Activated T-cell treated with anti-CD3 and anti-CD28 coated beads, Interleukin-2, amount 50 U/mL, for 24 hours (primary cell): ENCODE results near the gene ULK2.
A peak's percentile ranks its signal among the peaks of the same experiment; 100 is the strongest.
"Not testable (repeated sequence)": the region's sequence is repeated elsewhere in the genome, so short reads cannot be mapped to it uniquely, and the experiment has no call there.

Source experiments
- DNase-seq: peaks from one replicate; pipeline ENCODE4 v3.0.0-alpha.2; 2020
- H3K27ac Mint-ChIP-seq: 2 replicates; pipeline ENCODE4 v1.8.0; 2020; ENCODE audit warnings: mild to moderate bottlenecking, mixed read lengths
- H3K27me3 Mint-ChIP-seq: 2 replicates; pipeline ENCODE4 v1.8.0; 2020; ENCODE audit warnings: mixed read lengths
- H3K36me3 Mint-ChIP-seq: 2 replicates; pipeline ENCODE4 v1.8.0; 2020; ENCODE audit warnings: low read depth, mixed read lengths
- H3K4me1 Mint-ChIP-seq: 2 replicates; pipeline ENCODE4 v1.8.0; 2020; ENCODE audit warnings: low read depth, mixed read lengths
- H3K4me3 Mint-ChIP-seq: 2 replicates; pipeline ENCODE4 v1.8.0; 2020; ENCODE audit warnings: mild to moderate bottlenecking, moderate library complexity, mixed read lengths
- H3K9me3 Mint-ChIP-seq: 2 replicates; pipeline ENCODE4 v1.8.0; 2020; ENCODE audit warnings: mixed read lengths

The ULK2 gene

GRCh38 chr17:19766421-19767270 is 101.1 kb downstream of the ULK2 start:
- H3K4me1 Mint-ChIP-seq: peaks cover 45% of the 10 kb centered on the region
- H3K27me3 Mint-ChIP-seq: no peaks in the 10 kb centered on the region
- H3K9me3 Mint-ChIP-seq: no peaks in the 10 kb centered on the region
- no peak overlapping the region for H3K27ac Mint-ChIP-seq
- DNase-seq: peak; percentile 88
- H3K4me3 Mint-ChIP-seq: no peak overlapping the region
- H3K36me3 Mint-ChIP-seq: no peaks in the 10 kb centered on the region

- H3K4me1 Mint-ChIP-seq: peaks cover 39% of the 10 kb centered on the region
Observed at GRCh38 chr17:19766016-19766415, 101.7 kb downstream of the ULK2 start.

GRCh38 chr17:19763991-19764390 is 103.7 kb downstream of the ULK2 start:
- H3K4me1 Mint-ChIP-seq: peaks cover 23% of the 10 kb centered on the region
- H3K4me3 Mint-ChIP-seq, H3K9me3 Mint-ChIP-seq, H3K27ac Mint-ChIP-seq, DNase-seq, H3K27me3 Mint-ChIP-seq, H3K36me3 Mint-ChIP-seq: not testable (repeated sequence)

More at GRCh38 chr17:19766016-19766415, 101.7 kb downstream of the ULK2 start:
- Mint-ChIP-seq H3K4me3 (no peak overlapping the region), H3K27ac (no peak overlapping the region), H3K9me3 (no peaks in the 10 kb centered on the region), H3K36me3 (no peaks in the 10 kb centered on the region), H3K27me3 (no peaks in the 10 kb centered on the region)
- no peak for DNase-seq

- no peaks in the 10 kb centered on the region for H3K9me3 Mint-ChIP-seq
- peaks cover 3% of the 10 kb centered on the region for H3K27me3 Mint-ChIP-seq
- no peak overlapping the region for H3K27ac Mint-ChIP-seq
- DNase-seq: no peak
- H3K4me1 Mint-ChIP-seq: peaks cover 20% of the 10 kb centered on the region
- H3K36me3 Mint-ChIP-seq: no peaks in the 10 kb centered on the region
- H3K4me3 Mint-ChIP-seq: no peak overlapping the region
Observed at GRCh38 chr17:19763416-19763815, 104.3 kb downstream of the ULK2 start.

- H3K4me1 Mint-ChIP-seq: peaks cover 12% of the 10 kb centered on the region
- peaks cover 3% of the 10 kb centered on the region for H3K27me3 Mint-ChIP-seq
- no peak overlapping the region for H3K27ac Mint-ChIP-seq
- no peak overlapping the region for H3K4me3 Mint-ChIP-seq
- no peaks in the 10 kb centered on the region for H3K36me3 Mint-ChIP-seq
- no peaks in the 10 kb centered on the region for H3K9me3 Mint-ChIP-seq
- peak; percentile 82 for DNase-seq
Observed at GRCh38 chr17:19762515-19762961, 105.2 kb downstream of the ULK2 start.

- Mint-ChIP-seq H3K27ac (no peak overlapping the region), H3K4me1 (peaks cover 5% of the 10 kb centered on the region)
- no peak for DNase-seq
Observed at GRCh38 chr17:19760746-19761145, 107.0 kb downstream of the ULK2 start.

GRCh38 chr17:19759568-19760549 is 107.9 kb downstream of the ULK2 start:
- Mint-ChIP-seq H3K4me3 (no peak overlapping the region), H3K9me3 (no peaks in the 10 kb centered on the region), H3K27ac (no peak overlapping the region), H3K27me3 (peaks cover 7% of the 10 kb centered on the region), H3K4me1 (peaks cover 8% of the 10 kb centered on the region), H3K36me3 (no peaks in the 10 kb centered on the region)
- DNase-seq: peak; percentile 20

More at GRCh38 chr17:19760746-19761145, 107.0 kb downstream of the ULK2 start:
- H3K9me3 Mint-ChIP-seq: no peaks in the 10 kb centered on the region
- no peaks in the 10 kb centered on the region for H3K36me3 Mint-ChIP-seq
- peaks cover 3% of the 10 kb centered on the region for H3K27me3 Mint-ChIP-seq
- H3K4me3 Mint-ChIP-seq: no peak overlapping the region

GRCh38 chr17:19757536-19758180 is 110.1 kb downstream of the ULK2 start:
- Mint-ChIP-seq H3K27me3 (peaks cover 20% of the 10 kb centered on the region), H3K36me3 (no peaks in the 10 kb centered on the region), H3K27ac (no peak overlapping the region), H3K4me1 (peaks cover 9% of the 10 kb centered on the region), H3K4me3 (no peak overlapping the region), H3K9me3 (no peaks in the 10 kb centered on the region)
- no peak for DNase-seq

GRCh38 chr17:19756546-19756945 is 111.2 kb downstream of the ULK2 start:
- no peaks in the 10 kb centered on the region for H3K9me3 Mint-ChIP-seq
- peaks cover 8% of the 10 kb centered on the region for H3K4me1 Mint-ChIP-seq
- peaks cover 20% of the 10 kb centered on the region for H3K27me3 Mint-ChIP-seq
- no peak overlapping the region for H3K27ac Mint-ChIP-seq
- no peak for DNase-seq
- H3K4me3 Mint-ChIP-seq: no peak overlapping the region
- no peaks in the 10 kb centered on the region for H3K36me3 Mint-ChIP-seq

GRCh38 chr17:19755821-19756510 is 111.8 kb downstream of the ULK2 start:
- Mint-ChIP-seq H3K9me3 (no peaks in the 10 kb centered on the region), H3K27ac (no peak overlapping the region), H3K36me3 (no peaks in the 10 kb centered on the region), H3K27me3 (peaks cover 21% of the 10 kb centered on the region), H3K4me1 (peaks cover 8% of the 10 kb centered on the region), H3K4me3 (no peak overlapping the region)
- no peak for DNase-seq

- H3K4me1 Mint-ChIP-seq: peaks cover 8% of the 10 kb centered on the region
- DNase-seq: no peak
Observed at GRCh38 chr17:19755392-19755791, 112.3 kb downstream of the ULK2 start.

GRCh38 chr17:19753661-19754463 is 113.9 kb downstream of the ULK2 start:
- Mint-ChIP-seq H3K36me3 (no peaks in the 10 kb centered on the region), H3K9me3 (no peaks in the 10 kb centered on the region), H3K27me3 (peaks cover 20% of the 10 kb centered on the region), H3K4me3 (no peak overlapping the region), H3K27ac (no peak overlapping the region), H3K4me1 (peaks cover 12% of the 10 kb centered on the region)
- no peak for DNase-seq

More at GRCh38 chr17:19755392-19755791, 112.3 kb downstream of the ULK2 start:
- H3K9me3 Mint-ChIP-seq: no peaks in the 10 kb centered on the region
- H3K4me3 Mint-ChIP-seq: no peak overlapping the region
- H3K36me3 Mint-ChIP-seq: no peaks in the 10 kb centered on the region
- H3K27ac Mint-ChIP-seq: no peak overlapping the region
- peaks cover 23% of the 10 kb centered on the region for H3K27me3 Mint-ChIP-seq

- H3K4me3 Mint-ChIP-seq: no peak overlapping the region
- H3K36me3 Mint-ChIP-seq: no peaks in the 10 kb centered on the region
- H3K4me1 Mint-ChIP-seq: peaks cover 12% of the 10 kb centered on the region
- H3K9me3 Mint-ChIP-seq: no peaks in the 10 kb centered on the region
- no peak for DNase-seq
- H3K27me3 Mint-ChIP-seq: peaks cover 23% of the 10 kb centered on the region
- H3K27ac Mint-ChIP-seq: no peak overlapping the region
Observed at GRCh38 chr17:19753051-19753509, 114.7 kb downstream of the ULK2 start.
